Epithelial cell of esophagus (primary cell): ENCODE results near the gene TSPAN9.
A peak's percentile ranks its signal among the peaks of the same experiment; 100 is the strongest.

Experiments
- DNase-seq: peaks from one replicate; pipeline ENCODE4 v3.0.0; 2010; ENCODE audit warnings: low read depth
- H3K4me3 ChIP-seq: 2 replicates; pipeline ENCODE4 v1.5.1; 2011; ENCODE audit warnings: mild to moderate bottlenecking, low read length, control low read depth
- CTCF ChIP-seq: IDR thresholded peaks from 2 replicates; pipeline ENCODE4 v1.5.1; 2011; ENCODE audit warnings: low read depth, mild to moderate bottlenecking, low read length, control low read depth, inconsistent platforms; ENCODE audit not compliant: insufficient read depth; ENCODE audit errors: missing control alignments

Gene TSPAN9

GRCh38 chr12:3077572-3078081 is 448 bp downstream of the TSPAN9 start:
- no peak for TF ChIP-seq CTCF
- no peak for DNase-seq
- peak overlapping the region; percentile 53 for H3K4me3 ChIP-seq

- peak overlapping the region; percentile 53 for H3K4me3 ChIP-seq
- no peak for TF ChIP-seq CTCF
- no peak for DNase-seq
These were observed 1.1 kb downstream of the TSPAN9 start for GRCh38 chr12:3078086-3078820.

GRCh38 chr12:3081091-3081490 is 3.9 kb downstream of the TSPAN9 start:
- no peak for TF ChIP-seq CTCF
- peak; percentile 33 for DNase-seq
- H3K4me3 ChIP-seq: no peak overlapping the region

- no peak for DNase-seq
- TF ChIP-seq CTCF: no peak
These were observed 4.7 kb downstream of the TSPAN9 start for GRCh38 chr12:3081886-3082285.

GRCh38 chr12:3083241-3083920 is 6.2 kb downstream of the TSPAN9 start:
- no peak for TF ChIP-seq CTCF
- H3K4me3 ChIP-seq: no peak overlapping the region
- DNase-seq: no peak

More at GRCh38 chr12:3081886-3082285, 4.7 kb downstream of the TSPAN9 start:
- H3K4me3 ChIP-seq: no peak overlapping the region

GRCh38 chr12:3083921-3084347 is 6.8 kb downstream of the TSPAN9 start:
- no peak for TF ChIP-seq CTCF
- no peak for DNase-seq
- no peak overlapping the region for H3K4me3 ChIP-seq
